Hepatocyte (in vitro differentiated cells): ENCODE data around the gene RAD23B. TPM values are rescaled to one million over a fixed set of nuclear protein-coding genes. Genes with fewer than 3 reads are reported as not detected.

Experiments used
- DNase-seq: peaks from one replicate; pipeline ENCODE4 v3.0.0-alpha.2; 2016; ENCODE audit warnings: low spot score
- H2AFZ ChIP-seq: fragments of 200-600 bp; sonication (generic); 2 replicates; pipeline ENCODE4 v1.6.0; 2016; ENCODE audit warnings: antibody characterized with exemption, mild to moderate bottlenecking
- H3K27ac ChIP-seq: fragments of 200-600 bp; sonication (generic); 2 replicates; pipeline ENCODE4 v1.5.1; 2016; ENCODE audit warnings: mild to moderate bottlenecking
- H3K27me3 ChIP-seq: fragments of 200-600 bp; sonication (generic); 2 replicates; pipeline ENCODE4 v1.6.1; 2016
- H3K36me3 ChIP-seq: fragments of 200-600 bp; sonication (generic); replicated peaks from 2 replicates; pipeline ENCODE4 v1.5.1; 2016; ENCODE audit warnings: low read depth; ENCODE audit not compliant: insufficient read depth
- H3K4me1 ChIP-seq: fragments of 200-600 bp; sonication (generic); 2 replicates; pipeline ENCODE4 v1.5.1; 2016; ENCODE audit warnings: mild to moderate bottlenecking, moderate library complexity; ENCODE audit not compliant: insufficient read depth
- H3K4me2 ChIP-seq: fragments of 200-600 bp; sonication (generic); 2 replicates; pipeline ENCODE4 v1.6.0; 2016
- H3K4me3 ChIP-seq: fragments of 200-600 bp; sonication (generic); 2 replicates; pipeline ENCODE4 v1.5.1; 2016; ENCODE audit warnings: mild to moderate bottlenecking
- H3K79me2 ChIP-seq: fragments of 200-600 bp; sonication (generic); 2 replicates; pipeline ENCODE4 v1.6.0; 2017; ENCODE audit warnings: mild to moderate bottlenecking
- H3K9me2 ChIP-seq: fragments of 200-600 bp; sonication (generic); replicated peaks from 2 replicates; pipeline ENCODE4 v1.6.0; 2017; ENCODE audit warnings: mild to moderate bottlenecking; ENCODE audit not compliant: insufficient read depth
- H3K9me3 ChIP-seq: fragments of 200-600 bp; sonication (generic); 2 replicates; pipeline ENCODE4 v1.5.1; 2016; ENCODE audit warnings: low read depth, mild to moderate bottlenecking
- H4K20me1 ChIP-seq: fragments of 200-600 bp; sonication (generic); 2 replicates; pipeline ENCODE4 v1.6.0; 2016; ENCODE audit warnings: mild to moderate bottlenecking; ENCODE audit not compliant: insufficient read depth, poor library complexity, severe bottlenecking
- EZH2 ChIP-seq: fragments of 200-600 bp; sonication (generic); IDR thresholded peaks from 2 replicates; pipeline ENCODE4 v1.6.1; 2016; ENCODE audit warnings: antibody characterized with exemption, mild to moderate bottlenecking, borderline replicate concordance
- EZH2phosphoT487 ChIP-seq: fragments of 200-600 bp; sonication (generic); IDR thresholded peaks from one replicate; pipeline ENCODE4 v1.6.1; 2018; ENCODE audit warnings: antibody characterized with exemption, mild to moderate bottlenecking, low read depth, moderate library complexity; ENCODE audit not compliant: unreplicated experiment, severe bottlenecking
- WGBS: methylation state at CpG from one replicate; pipeline ENCODE4 v1.1.6; 2016; ENCODE audit warnings: low lambda C conversion rate; ENCODE audit errors: missing lambda C conversion rate; 5-methylcytosine and 5-hydroxymethylcytosine counted together
- polyA plus RNA-seq: library from polyadenylated mRNA; unstranded; fragments of >200 nt; fragmentation: Nextera tagmentation; extraction: Ambion mirVana; gene quantifications from 2 replicates; pipeline ENCODE4 v1.2.1, GENCODE V29; 2016
- total RNA-seq: library from RNA; depleted of rRNA; stranded (reverse); fragments of >200 nt; gene quantifications from 2 replicates; pipeline ENCODE4 v1.2.3, GENCODE V29; 2014
- TF ChIP-seq, protein P1 (sequence below): fragments of 200-600 bp; sonication (generic); IDR thresholded peaks from 2 replicates; pipeline ENCODE4 v1.5.1; 2016; ENCODE audit warnings: antibody characterized with exemption, mild to moderate bottlenecking; ENCODE audit not compliant: poor library complexity

The RAD23B gene
- total and polyA plus RNA-seq, 2 experiments from 2014 or later: 15.9 to 126 TPM

DNA sequence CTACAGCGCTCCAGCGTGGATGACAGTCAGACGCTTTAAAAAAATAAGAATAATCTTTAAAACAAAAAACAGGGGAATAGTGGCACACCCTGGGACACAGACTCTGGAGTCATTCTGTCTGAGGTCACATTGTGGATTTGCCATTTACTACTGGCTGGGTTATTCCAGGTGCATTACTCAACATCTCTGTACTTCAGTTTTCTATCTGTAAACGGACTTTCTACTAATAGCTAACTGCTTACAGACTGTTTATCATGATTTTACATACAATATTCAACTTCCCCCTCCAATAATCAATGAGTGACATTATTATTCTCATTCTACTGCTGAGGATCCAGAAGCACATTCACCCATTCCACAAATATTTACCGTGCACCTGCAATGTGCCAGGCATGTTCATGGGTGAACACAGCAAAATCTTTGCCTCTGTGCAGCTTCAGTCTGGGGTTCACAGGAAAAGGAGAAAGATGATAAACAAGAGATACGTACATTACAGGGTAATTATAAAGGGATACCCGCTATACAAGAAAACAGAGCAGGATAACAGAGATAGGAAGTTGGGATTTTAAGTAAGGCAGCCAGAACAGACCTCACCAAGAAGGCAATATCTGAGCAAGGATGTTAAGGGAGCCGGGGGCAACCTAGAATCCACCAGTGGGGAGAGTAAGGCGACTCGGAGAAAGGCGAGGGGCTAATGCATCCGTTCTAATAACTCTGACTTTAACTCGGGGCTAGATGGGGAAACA lies 984 bp upstream of the RAD23B start:
- Histone ChIP-seq H3K27me3 (no peaks in the 10 kb centered on the region), H4K20me1 (peaks cover 30% of the 10 kb centered on the region), H2AFZ (peak overlapping the region; percentile 75), H3K9me2 (no peaks in the 10 kb centered on the region), H3K4me2 (peak overlapping the region; percentile 81), H3K4me1 (peaks cover 7% of the 10 kb centered on the region), H3K27ac (peak overlapping the region; percentile 82), H3K36me3 (no peaks in the 10 kb centered on the region), H3K9me3 (no peaks in the 10 kb centered on the region), H3K4me3 (peak overlapping the region; percentile 15), H3K79me2 (peaks cover 39% of the 10 kb centered on the region)
- WGBS: 34% methylated on average over 13 of the region's 13 CpGs
- TF ChIP-seq, protein P1, sequence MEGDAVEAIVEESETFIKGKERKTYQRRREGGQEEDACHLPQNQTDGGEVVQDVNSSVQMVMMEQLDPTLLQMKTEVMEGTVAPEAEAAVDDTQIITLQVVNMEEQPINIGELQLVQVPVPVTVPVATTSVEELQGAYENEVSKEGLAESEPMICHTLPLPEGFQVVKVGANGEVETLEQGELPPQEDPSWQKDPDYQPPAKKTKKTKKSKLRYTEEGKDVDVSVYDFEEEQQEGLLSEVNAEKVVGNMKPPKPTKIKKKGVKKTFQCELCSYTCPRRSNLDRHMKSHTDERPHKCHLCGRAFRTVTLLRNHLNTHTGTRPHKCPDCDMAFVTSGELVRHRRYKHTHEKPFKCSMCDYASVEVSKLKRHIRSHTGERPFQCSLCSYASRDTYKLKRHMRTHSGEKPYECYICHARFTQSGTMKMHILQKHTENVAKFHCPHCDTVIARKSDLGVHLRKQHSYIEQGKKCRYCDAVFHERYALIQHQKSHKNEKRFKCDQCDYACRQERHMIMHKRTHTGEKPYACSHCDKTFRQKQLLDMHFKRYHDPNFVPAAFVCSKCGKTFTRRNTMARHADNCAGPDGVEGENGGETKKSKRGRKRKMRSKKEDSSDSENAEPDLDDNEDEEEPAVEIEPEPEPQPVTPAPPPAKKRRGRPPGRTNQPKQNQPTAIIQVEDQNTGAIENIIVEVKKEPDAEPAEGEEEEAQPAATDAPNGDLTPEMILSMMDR: no peak
- TF ChIP-seq EZH2phosphoT487: no peak
- TF ChIP-seq EZH2: no peak
- no peak for DNase-seq

DNA sequence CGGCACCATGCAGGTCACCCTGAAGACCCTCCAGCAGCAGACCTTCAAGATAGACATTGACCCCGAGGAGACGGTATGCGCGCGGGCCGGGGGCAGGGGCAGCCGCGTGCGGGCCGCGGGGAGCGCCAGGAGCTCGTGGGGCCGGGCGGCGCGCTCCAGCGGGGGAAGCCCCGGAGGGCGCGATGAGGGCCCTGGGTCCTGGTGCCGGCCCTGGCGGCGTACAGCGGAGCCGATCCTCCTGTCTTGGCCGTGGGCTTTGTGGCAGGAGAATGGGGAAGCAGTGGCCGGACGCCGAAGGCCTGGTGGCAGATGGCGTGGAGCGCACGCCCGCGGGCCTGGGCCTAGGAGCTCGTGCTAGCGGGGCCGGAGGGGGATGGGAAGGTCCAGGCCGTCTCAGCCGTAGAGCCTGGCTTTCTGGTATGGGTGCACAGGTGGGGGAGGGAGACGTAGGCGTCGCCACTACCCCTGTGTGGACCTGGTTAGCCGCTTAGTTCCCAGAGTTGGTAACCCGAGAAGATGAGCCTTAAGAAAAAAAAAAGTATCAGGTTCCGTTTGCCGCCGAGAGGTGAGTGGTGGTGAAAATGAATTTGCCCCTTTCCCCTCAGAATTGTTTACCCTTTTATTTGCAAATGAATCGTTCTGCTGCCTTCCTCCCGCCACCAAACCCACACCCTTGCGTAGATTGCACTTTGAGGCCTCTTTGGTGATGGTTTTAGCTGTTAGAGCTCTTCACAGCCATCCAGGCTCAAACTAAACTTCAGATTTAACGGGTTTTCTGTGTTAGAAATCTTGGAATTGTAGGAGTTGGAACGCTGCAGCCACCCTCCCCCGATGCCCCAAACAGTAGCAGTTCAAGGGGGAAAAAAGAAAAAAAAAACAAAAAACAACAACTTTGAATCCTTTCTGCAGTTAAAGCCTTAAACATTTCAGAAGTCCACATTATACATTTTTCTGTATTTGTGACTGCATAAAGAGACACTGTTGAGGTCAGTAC lies 841 bp downstream of the RAD23B start:
- Histone ChIP-seq H4K20me1 (peaks cover 47% of the 10 kb centered on the region), H2AFZ (no peak overlapping the region), H3K9me3 (no peaks in the 10 kb centered on the region), H3K9me2 (no peaks in the 10 kb centered on the region), H3K79me2 (peaks cover 58% of the 10 kb centered on the region), H3K4me1 (peaks cover 7% of the 10 kb centered on the region), H3K27me3 (no peaks in the 10 kb centered on the region), H3K36me3 (no peaks in the 10 kb centered on the region), H3K27ac (peak overlapping the region; percentile 98), H3K4me3 (peak overlapping the region; percentile 65), H3K4me2 (peak overlapping the region; percentile 74)
- no peak for TF ChIP-seq EZH2phosphoT487
- TF ChIP-seq, protein P1: no peak
- TF ChIP-seq EZH2: no peak
- WGBS: 2% methylated on average over 52 of the region's 55 CpGs
- DNase-seq: peak; percentile 87

DNA sequence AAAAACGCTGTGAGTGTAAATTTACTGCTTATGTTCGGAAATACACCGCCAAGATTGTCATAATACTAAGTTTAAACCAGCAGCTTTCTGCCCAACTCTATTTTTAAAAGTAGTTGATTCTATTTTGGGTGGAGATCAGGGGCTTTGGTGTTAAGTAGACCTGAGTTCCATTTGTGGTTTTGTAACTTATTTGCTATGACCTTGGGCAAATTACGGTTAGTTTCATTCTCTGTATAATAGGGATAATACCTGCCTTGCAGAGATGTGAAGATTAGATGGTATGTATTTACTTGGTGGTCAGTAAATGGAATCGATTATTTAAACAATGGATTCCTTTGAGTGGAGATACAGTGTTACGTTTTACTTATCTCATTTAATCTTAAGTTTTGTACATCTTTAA lies 1.6 kb downstream of the RAD23B start:
- peaks cover 7% of the 10 kb centered on the region for H3K4me1 ChIP-seq
- TF ChIP-seq EZH2phosphoT487: no peak
- TF ChIP-seq, protein P1: no peak
- TF ChIP-seq EZH2: no peak

More for the DNA sequence above, 1.6 kb downstream of the RAD23B start:
- peaks cover 65% of the 10 kb centered on the region for H3K79me2 ChIP-seq
- DNase-seq: no peak
- peak overlapping the region; percentile 98 for H3K27ac ChIP-seq
- peak overlapping the region; percentile 65 for H3K4me3 ChIP-seq
- peak overlapping the region; percentile 74 for H3K4me2 ChIP-seq
- no peak overlapping the region for H2AFZ ChIP-seq
- H3K9me3 ChIP-seq: no peaks in the 10 kb centered on the region
- H3K36me3 ChIP-seq: no peaks in the 10 kb centered on the region
- no peaks in the 10 kb centered on the region for H3K9me2 ChIP-seq
- under 1% methylated on average over 6 of the region's 6 CpGs for WGBS
- peaks cover 54% of the 10 kb centered on the region for H4K20me1 ChIP-seq
- no peaks in the 10 kb centered on the region for H3K27me3 ChIP-seq
